Measurements from ENCODE around the gene CLN6. TPM values are rescaled to one million over a fixed set of nuclear protein-coding genes. Genes with fewer than 3 reads are reported as not detected.
A peak's percentile ranks its signal among the peaks of the same experiment; 100 is the strongest.

The CLN6 gene
- total and polyA plus RNA-seq, 9 of the 15 experiments (the other 6 are each of a cell fraction or from before 2014, with no cell fraction given) = 0.71 to 53.3 (median 39.3) TPM

- TF ChIP-seq HES1 (IDR thresholded peaks at IDR 0.05; ENCODE audit: low read depth) = no peak
- no peak for TF ChIP-seq ZNF586 (CRISPR knock-in tag; conservative IDR thresholded peaks at IDR 0.05)
- TF ChIP-seq, protein P1, sequence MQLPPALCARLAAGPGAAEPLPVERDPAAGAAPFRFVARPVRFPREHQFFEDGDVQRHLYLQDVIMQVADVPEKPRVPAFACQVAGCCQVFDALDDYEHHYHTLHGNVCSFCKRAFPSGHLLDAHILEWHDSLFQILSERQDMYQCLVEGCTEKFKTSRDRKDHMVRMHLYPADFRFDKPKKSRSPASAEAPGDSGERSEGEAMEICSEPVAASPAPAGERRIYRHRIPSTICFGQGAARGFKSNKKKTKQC (CRISPR knock-in tag; IDR thresholded peaks at IDR 0.05) = no peak
- no peak for TF ChIP-seq MCM3 (IDR thresholded peaks at IDR 0.05)
- TF ChIP-seq RBM34 (IDR thresholded peaks at IDR 0.05; ENCODE audit: borderline replicate concordance, insufficient read depth, low read length) = no peak
- TF ChIP-seq POLR2AphosphoS2 (IDR thresholded peaks at IDR 0.05; ENCODE audit: low read length) = no peak
- no peak for TF ChIP-seq NCOA1 (IDR thresholded peaks at IDR 0.05; ENCODE audit: low read depth)
- 0 out of 2 replicates have a peak, but pooled peaks have one; percentile 21 for TF ChIP-seq MYNN (IDR thresholded peaks at IDR 0.05)
- TF ChIP-seq MYNN (CRISPR knock-in tag; IDR thresholded peaks at IDR 0.05) = no peak
- TF ChIP-seq CCNT2 (IDR thresholded peaks at IDR 0.05; ENCODE audit: borderline replicate concordance, extremely low read depth, insufficient read length, low read depth, low read length) = no peak
- no peak for TF ChIP-seq ZC3H11A (IDR thresholded peaks at IDR 0.05; ENCODE audit: low read depth, low read length)
- no peak for TF ChIP-seq ZNF764 (CRISPR knock-in tag; IDR thresholded peaks at IDR 0.05; ENCODE audit: low read depth)
- TF ChIP-seq HMG20A (CRISPR knock-in tag; conservative IDR thresholded peaks at IDR 0.05) = no peak
- no peak for TF ChIP-seq ETV5 (CRISPR knock-in tag; IDR thresholded peaks at IDR 0.05; ENCODE audit: low read depth)
- TF ChIP-seq CREM (IDR thresholded peaks at IDR 0.05; ENCODE audit: low read depth) = no peak
- TF ChIP-seq RFX5 (IDR thresholded peaks at IDR 0.05; ENCODE audit: low read depth, low read length) = no peak
- TF ChIP-seq, protein P2, sequence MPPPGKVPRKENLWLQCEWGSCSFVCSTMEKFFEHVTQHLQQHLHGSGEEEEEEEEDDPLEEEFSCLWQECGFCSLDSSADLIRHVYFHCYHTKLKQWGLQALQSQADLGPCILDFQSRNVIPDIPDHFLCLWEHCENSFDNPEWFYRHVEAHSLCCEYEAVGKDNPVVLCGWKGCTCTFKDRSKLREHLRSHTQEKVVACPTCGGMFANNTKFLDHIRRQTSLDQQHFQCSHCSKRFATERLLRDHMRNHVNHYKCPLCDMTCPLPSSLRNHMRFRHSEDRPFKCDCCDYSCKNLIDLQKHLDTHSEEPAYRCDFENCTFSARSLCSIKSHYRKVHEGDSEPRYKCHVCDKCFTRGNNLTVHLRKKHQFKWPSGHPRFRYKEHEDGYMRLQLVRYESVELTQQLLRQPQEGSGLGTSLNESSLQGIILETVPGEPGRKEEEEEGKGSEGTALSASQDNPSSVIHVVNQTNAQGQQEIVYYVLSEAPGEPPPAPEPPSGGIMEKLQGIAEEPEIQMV (tag; conservative IDR thresholded peaks at IDR 0.05; ENCODE audit: low read depth) = no peak
- no peak for TF ChIP-seq NFXL1 (CRISPR knock-in tag; IDR thresholded peaks at IDR 0.05)
- no peak for TF ChIP-seq BACH1 (tag; IDR thresholded peaks at IDR 0.05)
- TF ChIP-seq ELF4 (CRISPR knock-in tag; IDR thresholded peaks at IDR 0.05) = no peak
- no peak for TF ChIP-seq RNF2 (IDR thresholded peaks at IDR 0.05)
- TF ChIP-seq PRPF4 (IDR thresholded peaks at IDR 0.05; ENCODE audit: insufficient read depth, low read depth, low read length, poor library complexity, severe bottlenecking) = no peak
- TF ChIP-seq, protein P3, sequence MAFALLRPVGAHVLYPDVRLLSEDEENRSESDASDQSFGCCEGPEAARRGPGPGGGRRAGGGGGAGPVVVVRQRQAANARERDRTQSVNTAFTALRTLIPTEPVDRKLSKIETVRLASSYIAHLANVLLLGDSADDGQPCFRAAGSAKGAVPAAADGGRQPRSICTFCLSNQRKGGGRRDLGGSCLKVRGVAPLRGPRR (CRISPR knock-in tag; IDR thresholded peaks at IDR 0.05) = no peak
- TF ChIP-seq VEZF1 (CRISPR knock-in tag; IDR thresholded peaks at IDR 0.05) = peak; percentile 69
Measured at GRCh38 chr15:68210821-68211655, 18.5 kb downstream of the CLN6 start (continued).
